OCI-LY1 (cell line): ENCODE results near the gene MFF.
"Not testable (repeated sequence)": the region's sequence is repeated elsewhere in the genome, so short reads cannot be mapped to it uniquely, and the experiment has no call there.

Source experiments
- H2AFZ ChIP-seq: fragments of 200-600 bp; sonication (generic), shearing (Covaris generic); 2 replicates; pipeline ENCODE4 v1.6.0; 2014; ENCODE audit warnings: antibody characterized with exemption, mild to moderate bottlenecking, low read length
- H3F3A ChIP-seq: fragments of 200-600 bp; sonication (generic), shearing (Covaris generic); 2 replicates; pipeline ENCODE4 v1.6.0; 2014; ENCODE audit warnings: mild to moderate bottlenecking, antibody characterized with exemption, low read length, moderate library complexity; ENCODE audit not compliant: insufficient read depth
- H3K27ac ChIP-seq: fragments of 200-600 bp; sonication (generic); 2 replicates; pipeline ENCODE4 v1.5.1; 2014; ENCODE audit warnings: low read length, mixed run types, mild to moderate bottlenecking, low read depth; ENCODE audit not compliant: poor library complexity, severe bottlenecking
- H3K27me3 ChIP-seq: fragments of 200-600 bp; sonication (generic); 2 replicates; pipeline ENCODE4 v1.6.0; 2014; ENCODE audit warnings: antibody characterized with exemption, mild to moderate bottlenecking, low read length, moderate library complexity; ENCODE audit not compliant: insufficient read depth
- H3K36me3 ChIP-seq: fragments of 200-600 bp; sonication (generic); 2 replicates; pipeline ENCODE4 v1.6.1; 2014; ENCODE audit warnings: mild to moderate bottlenecking, antibody characterized with exemption, low read length, moderate library complexity, mixed read lengths; ENCODE audit not compliant: insufficient read depth
- H3K4me1 ChIP-seq: fragments of 200-600 bp; sonication (generic); 2 replicates; pipeline ENCODE4 v1.5.1; 2014; ENCODE audit warnings: mild to moderate bottlenecking, low read length, moderate library complexity; ENCODE audit not compliant: insufficient read depth, severe bottlenecking
- H3K4me2 ChIP-seq: fragments of 200-600 bp; sonication (generic), shearing (Covaris generic); 2 replicates; pipeline ENCODE4 v1.6.1; 2014; ENCODE audit warnings: low read length
- H3K4me3 ChIP-seq: fragments of 200-600 bp; sonication (generic); 2 replicates; pipeline ENCODE4 v1.5.1; 2014; ENCODE audit warnings: low read length, low read depth, mild to moderate bottlenecking, mixed read lengths; ENCODE audit not compliant: poor library complexity, severe bottlenecking
- H3K79me2 ChIP-seq: fragments of 200-600 bp; shearing (Covaris generic); 2 replicates; pipeline ENCODE4 v1.6.1; 2016; ENCODE audit warnings: mixed run types, low read length, mixed read lengths; ENCODE audit not compliant: insufficient read depth
- H3K9ac ChIP-seq: fragments of 200-600 bp; sonication (generic), shearing (Covaris generic); 2 replicates; pipeline ENCODE4 v1.6.1; 2014; ENCODE audit warnings: mild to moderate bottlenecking, low read length, mixed read lengths
- H3K9me2 ChIP-seq: fragments of 200-600 bp; sonication (generic), shearing (Covaris generic); 2 replicates; pipeline ENCODE4 v1.6.1; 2014; ENCODE audit warnings: low read depth, mild to moderate bottlenecking, low read length, mixed read lengths
- H3K9me3 ChIP-seq: fragments of 200-600 bp; shearing (Covaris generic); 2 replicates; pipeline ENCODE4 v1.6.1; 2014; ENCODE audit warnings: low read length, mixed read lengths
- H4K20me1 ChIP-seq: fragments of 200-600 bp; sonication (generic), shearing (Covaris generic); 2 replicates; pipeline ENCODE4 v1.6.0; 2016; ENCODE audit warnings: mild to moderate bottlenecking, low read length; ENCODE audit not compliant: insufficient read depth
- CTCF ChIP-seq: fragments of 200-600 bp; sonication (generic), shearing (Covaris generic); IDR thresholded peaks from 2 replicates; pipeline ENCODE4 v1.5.1; 2017; ENCODE audit warnings: mild to moderate bottlenecking, antibody characterized with exemption, low read length, moderate library complexity, mixed read lengths
- EZH2 ChIP-seq: fragments of 200-600 bp; sonication (generic), shearing (Covaris generic); IDR thresholded peaks from 2 replicates; pipeline ENCODE4 v1.8.0; 2017; ENCODE audit warnings: borderline replicate concordance, mixed run types, mild to moderate bottlenecking, antibody characterized with exemption, low read length, moderate library complexity, mixed read lengths

The MFF gene

GRCh38 chr2:227351639-227352038, 26.6 kb downstream of the MFF start:
- Histone ChIP-seq H3K27me3 (no peaks in the 10 kb centered on the region), H3K79me2 (no peaks in the 10 kb centered on the region), H3K9me2 (no peaks in the 10 kb centered on the region), H3K27ac (no peak overlapping the region), H3K4me2 (no peak overlapping the region), H3F3A (no peaks in the 10 kb centered on the region), H3K4me1 (no peaks in the 10 kb centered on the region), H4K20me1 (no peaks in the 10 kb centered on the region), H3K9ac (no peak overlapping the region), H2AFZ (no peak overlapping the region), H3K36me3 (peaks cover 63% of the 10 kb centered on the region), H3K4me3 (no peak overlapping the region), H3K9me3 (no peaks in the 10 kb centered on the region)
- no peak for TF ChIP-seq EZH2
- no peak for TF ChIP-seq CTCF

- Histone ChIP-seq H3K9me2 (no peaks in the 10 kb centered on the region), H4K20me1 (no peaks in the 10 kb centered on the region), H3K9ac (no peak overlapping the region), H3K4me1 (no peaks in the 10 kb centered on the region), H3K9me3 (no peaks in the 10 kb centered on the region), H3K4me2 (no peak overlapping the region), H3K36me3 (peaks cover 51% of the 10 kb centered on the region), H3K4me3 (no peak overlapping the region), H3F3A (no peaks in the 10 kb centered on the region), H3K27ac (no peak overlapping the region), H3K27me3 (no peaks in the 10 kb centered on the region), H2AFZ (no peak overlapping the region), H3K79me2 (no peaks in the 10 kb centered on the region)
- TF ChIP-seq EZH2: no peak
- no peak for TF ChIP-seq CTCF
Measured at GRCh38 chr2:227360351-227360750, 35.3 kb downstream of the MFF start.

- Histone ChIP-seq H3K79me2 (no peaks in the 10 kb centered on the region), H3K9ac (no peak overlapping the region), H3K27me3 (no peaks in the 10 kb centered on the region), H3K4me1 (no peaks in the 10 kb centered on the region), H4K20me1 (no peaks in the 10 kb centered on the region), H2AFZ (no peak overlapping the region), H3K4me2 (no peak overlapping the region), H3K4me3 (no peak overlapping the region), H3F3A (no peaks in the 10 kb centered on the region), H3K36me3 (peaks cover 18% of the 10 kb centered on the region), H3K9me2 (no peaks in the 10 kb centered on the region), H3K27ac (no peak overlapping the region), H3K9me3 (no peaks in the 10 kb centered on the region)
- peak; percentile 66 for TF ChIP-seq CTCF
- TF ChIP-seq EZH2: no peak
Measured at GRCh38 chr2:227363756-227364155, 38.7 kb downstream of the MFF start.

GRCh38 chr2:227364585-227365263, 39.7 kb downstream of the MFF start:
- not testable (repeated sequence) for H3K36me3 ChIP-seq, H3K9me3 ChIP-seq, H3K27ac ChIP-seq, H3F3A ChIP-seq, H4K20me1 ChIP-seq, H3K4me1 ChIP-seq, H3K4me2 ChIP-seq, H3K27me3 ChIP-seq, H3K9ac ChIP-seq, H3K9me2 ChIP-seq, H3K79me2 ChIP-seq, H3K4me3 ChIP-seq, H2AFZ ChIP-seq
